Testis (tissue), 2 donors: ENCODE data around the gene KCNK18.

ENCODE experiments used
- POLR2A ChIP-seq: fragments of 450-650 bp; IDR thresholded peaks from one replicate; pipeline ENCODE4 v1.6.1; 2017; ENCODE audit warnings: antibody characterized with exemption, mild to moderate bottlenecking, moderate library complexity
- TF ChIP-seq, protein P1 (sequence below), 3 experiments: fragments of 450-650 bp in 2 of 3; fragments of 200-600 bp in 1 of 3; sonication (generic) in 1 of 3; IDR thresholded peaks; one replicate each; pipeline ENCODE4 v1.5.1; 2016 to 2019; ENCODE audit warnings: antibody characterized with exemption in 3 of 3, mild to moderate bottlenecking in 2 of 3, moderate library complexity in 1 of 3

DNA sequence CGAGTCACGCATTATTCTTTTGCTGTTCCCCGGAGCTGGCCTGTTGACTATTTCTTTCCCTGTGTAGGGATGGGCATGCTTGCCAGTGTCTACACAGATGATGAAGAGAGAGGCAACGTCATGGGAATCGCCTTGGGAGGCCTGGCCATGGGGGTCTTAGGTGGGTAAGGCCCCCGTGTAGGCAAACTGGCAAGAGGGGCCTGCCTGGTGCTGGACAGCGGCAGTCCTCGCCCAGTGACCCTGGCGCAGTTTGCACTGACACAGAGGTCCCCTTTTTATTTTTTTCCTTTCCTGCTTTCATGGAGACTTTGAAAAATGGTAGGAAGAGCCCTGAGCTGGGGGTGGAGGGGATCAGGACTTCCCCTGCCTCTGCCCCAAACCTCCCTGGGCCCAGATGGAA is 57.0 kb downstream of the KCNK18 start:
- TF ChIP-seq, protein P1, sequence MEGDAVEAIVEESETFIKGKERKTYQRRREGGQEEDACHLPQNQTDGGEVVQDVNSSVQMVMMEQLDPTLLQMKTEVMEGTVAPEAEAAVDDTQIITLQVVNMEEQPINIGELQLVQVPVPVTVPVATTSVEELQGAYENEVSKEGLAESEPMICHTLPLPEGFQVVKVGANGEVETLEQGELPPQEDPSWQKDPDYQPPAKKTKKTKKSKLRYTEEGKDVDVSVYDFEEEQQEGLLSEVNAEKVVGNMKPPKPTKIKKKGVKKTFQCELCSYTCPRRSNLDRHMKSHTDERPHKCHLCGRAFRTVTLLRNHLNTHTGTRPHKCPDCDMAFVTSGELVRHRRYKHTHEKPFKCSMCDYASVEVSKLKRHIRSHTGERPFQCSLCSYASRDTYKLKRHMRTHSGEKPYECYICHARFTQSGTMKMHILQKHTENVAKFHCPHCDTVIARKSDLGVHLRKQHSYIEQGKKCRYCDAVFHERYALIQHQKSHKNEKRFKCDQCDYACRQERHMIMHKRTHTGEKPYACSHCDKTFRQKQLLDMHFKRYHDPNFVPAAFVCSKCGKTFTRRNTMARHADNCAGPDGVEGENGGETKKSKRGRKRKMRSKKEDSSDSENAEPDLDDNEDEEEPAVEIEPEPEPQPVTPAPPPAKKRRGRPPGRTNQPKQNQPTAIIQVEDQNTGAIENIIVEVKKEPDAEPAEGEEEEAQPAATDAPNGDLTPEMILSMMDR (IDR thresholded peaks at IDR 0.05): no peak
- TF ChIP-seq POLR2A: no peak
